Activated CD4-positive, alpha-beta T cell treated with anti-CD3 and anti-CD28 coated beads, Interleukin-2, amount 50 U/mL, for 16 hours (primary cell): Measurements from ENCODE around the gene RTN4R.

Experiments
- DNase-seq: peaks from one replicate; pipeline ENCODE4 v3.0.0-alpha.2; 2020

RTN4R gene

GRCh38 chr22:20240900-20241299 lies 27.2 kb downstream of the RTN4R start:
- no peak for DNase-seq

- DNase-seq: no peak
These were observed 27.7 kb downstream of the RTN4R start for GRCh38 chr22:20240447-20240764.

DNA sequence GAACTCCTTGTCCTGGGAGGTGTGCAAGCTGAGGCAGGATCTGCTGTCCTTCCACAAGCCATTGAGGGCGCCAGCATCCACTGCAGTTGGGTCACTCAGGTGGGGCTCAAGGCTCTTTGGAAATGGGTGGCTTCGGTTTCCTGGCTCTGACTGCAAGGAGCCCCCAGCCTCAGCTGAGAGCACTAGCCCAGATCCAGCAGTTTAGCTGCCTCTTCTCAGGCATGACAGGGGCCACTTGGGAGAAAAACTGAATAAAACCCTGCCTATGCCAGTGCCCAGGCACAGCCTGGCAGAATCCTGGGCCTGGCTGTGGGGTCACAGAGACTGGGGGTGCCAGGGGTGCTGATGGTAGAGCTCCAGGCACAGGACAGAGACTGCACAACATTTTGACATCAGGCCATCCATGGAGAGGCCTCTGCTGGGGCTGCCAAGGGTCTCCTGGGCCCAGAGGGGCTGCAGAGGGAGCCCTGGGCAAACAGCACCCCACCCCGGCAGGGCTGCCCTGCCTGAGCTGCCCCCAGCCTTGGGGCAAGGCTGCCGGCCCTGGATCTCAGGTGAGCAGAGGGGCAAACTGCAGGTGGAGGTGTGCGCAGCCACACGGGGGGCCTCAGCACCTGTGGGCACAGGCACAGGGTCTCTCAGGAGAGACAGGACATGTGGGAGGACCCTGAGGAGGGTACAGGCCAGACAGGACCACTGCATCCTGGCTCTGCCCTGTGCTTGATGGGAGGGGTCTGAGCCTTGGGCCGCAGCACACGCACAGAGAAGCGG lies 28.3 kb downstream of the RTN4R start:
- DNase-seq: no peak

DNA sequence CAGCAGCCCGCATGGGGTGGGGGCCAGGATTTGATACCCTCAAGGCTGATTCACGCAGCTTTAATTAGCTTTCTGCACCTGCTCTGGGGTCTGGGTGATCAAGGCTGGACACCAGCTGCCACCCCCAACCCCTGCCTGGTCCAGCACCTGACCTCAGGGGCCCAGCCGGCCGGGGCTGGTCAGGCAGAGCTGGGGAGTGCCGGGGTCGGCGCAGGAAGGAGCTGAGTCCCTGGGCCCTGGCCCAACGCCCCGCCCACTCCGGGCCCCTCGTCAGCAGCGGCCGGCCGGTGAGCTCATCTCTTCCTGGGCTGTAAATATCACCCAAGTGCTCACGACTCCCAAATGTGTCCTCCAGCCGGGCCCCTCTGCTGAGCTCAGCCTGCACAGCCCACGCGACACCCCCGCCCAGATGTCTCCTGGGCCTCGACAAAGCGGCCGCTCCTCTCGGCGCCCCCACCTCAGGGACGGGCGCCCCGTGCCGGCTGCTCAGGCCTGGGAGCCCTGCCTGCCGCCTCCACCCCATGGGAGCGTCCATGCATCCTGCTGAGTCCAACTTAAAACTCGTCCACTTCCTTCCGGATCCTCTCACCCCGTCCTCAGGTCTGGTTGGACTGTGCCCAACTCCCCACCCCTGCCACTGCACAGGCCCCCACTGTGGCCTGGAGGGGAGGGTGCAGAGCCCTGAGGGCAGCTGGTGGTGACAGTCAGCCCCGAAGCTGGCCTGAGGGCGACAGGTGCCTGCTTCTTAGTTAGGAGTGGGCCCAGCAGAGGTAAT lies 29.0 kb downstream of the RTN4R start:
- DNase-seq: no peak

- DNase-seq: peak; percentile 62
These were observed 29.6 kb downstream of the RTN4R start for GRCh38 chr22:20238536-20238900.

GRCh38 chr22:20237480-20238440 lies 30.4 kb downstream of the RTN4R start:
- DNase-seq: no peak

DNA sequence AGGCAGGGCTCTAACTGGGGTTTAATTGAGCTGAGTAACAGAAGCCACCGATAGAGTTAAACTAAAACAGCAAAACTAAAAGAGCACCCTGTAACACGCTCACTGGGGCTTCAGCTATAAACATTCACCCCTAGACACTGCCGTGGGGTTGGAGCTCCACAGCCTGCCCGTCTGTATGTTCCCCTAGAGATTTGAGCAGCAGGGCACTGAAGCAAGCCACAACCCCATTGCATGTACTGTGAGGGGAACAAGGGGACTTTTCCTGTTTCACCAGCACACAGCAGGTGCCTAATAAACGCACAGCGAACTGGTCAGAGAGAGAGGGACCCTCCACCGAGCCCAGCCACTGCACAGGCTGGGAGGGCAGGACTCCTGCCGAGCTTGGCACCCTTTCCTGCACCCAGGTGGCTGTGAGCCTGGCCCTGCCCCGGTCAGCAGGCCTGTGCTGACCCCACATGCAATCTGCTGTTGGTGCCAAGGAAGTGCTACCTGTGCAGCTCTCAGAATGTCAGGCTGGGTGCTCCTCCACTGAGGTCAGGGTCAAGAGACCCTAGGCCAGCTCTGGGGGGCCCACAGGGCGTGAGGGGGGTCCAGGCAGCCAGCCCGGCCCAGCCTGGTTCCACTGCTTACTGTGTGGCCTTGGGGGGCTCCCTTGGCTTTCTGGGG lies 31.9 kb downstream of the RTN4R start:
- no peak for DNase-seq

GRCh38 chr22:20235389-20235991 lies 32.6 kb downstream of the RTN4R start:
- no peak for DNase-seq

DNA sequence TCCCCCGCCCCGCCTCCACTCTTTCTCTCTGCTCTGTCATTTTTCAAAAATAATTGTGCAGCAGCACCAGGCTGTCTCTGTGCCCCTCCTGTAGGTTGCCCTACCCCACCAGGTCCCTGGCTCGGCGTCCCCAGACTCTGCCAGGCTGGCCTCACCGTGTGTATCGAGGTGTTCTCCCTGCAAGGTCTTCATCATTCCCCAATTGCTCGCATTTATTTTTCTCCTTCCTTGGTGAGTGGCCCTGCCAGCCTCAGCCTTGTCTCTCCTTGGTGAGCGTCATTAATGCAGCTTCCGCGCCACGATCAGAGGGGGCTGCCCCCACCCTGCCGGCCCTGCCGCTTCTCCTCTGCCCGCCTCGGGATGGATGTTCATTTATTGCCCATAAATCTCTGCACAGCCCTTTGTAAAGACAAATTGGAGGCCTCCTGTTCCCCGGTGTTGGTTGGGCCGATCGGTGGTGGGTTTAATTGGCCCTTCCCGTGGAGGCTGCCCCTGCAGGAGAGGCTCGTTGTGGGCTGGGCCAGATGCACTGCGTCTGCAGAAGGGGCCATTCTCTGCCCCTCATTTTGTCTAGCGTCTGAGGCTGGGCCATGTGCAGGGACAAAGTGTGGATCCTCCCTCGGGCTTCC lies 33.2 kb downstream of the RTN4R start:
- DNase-seq: no peak

DNA sequence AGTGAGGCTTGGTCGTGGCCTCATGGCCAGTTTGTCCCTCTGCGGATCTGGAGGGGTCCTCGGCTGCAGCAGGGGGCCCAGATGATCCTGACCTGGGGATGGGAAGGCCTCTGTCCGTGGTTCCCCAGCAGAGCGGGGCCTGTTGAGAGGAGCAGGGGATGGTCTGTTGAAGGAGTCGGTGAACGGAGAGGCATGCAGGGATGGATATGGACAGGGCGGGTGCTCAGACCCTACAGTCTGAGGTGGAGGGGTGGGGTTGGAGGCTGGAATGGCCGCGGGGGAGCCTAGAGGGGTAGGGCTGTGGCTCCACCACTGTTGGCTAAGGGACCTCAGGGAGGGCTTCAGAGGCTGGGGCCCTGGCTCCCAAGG lies 33.8 kb downstream of the RTN4R start:
- no peak for DNase-seq

DNA sequence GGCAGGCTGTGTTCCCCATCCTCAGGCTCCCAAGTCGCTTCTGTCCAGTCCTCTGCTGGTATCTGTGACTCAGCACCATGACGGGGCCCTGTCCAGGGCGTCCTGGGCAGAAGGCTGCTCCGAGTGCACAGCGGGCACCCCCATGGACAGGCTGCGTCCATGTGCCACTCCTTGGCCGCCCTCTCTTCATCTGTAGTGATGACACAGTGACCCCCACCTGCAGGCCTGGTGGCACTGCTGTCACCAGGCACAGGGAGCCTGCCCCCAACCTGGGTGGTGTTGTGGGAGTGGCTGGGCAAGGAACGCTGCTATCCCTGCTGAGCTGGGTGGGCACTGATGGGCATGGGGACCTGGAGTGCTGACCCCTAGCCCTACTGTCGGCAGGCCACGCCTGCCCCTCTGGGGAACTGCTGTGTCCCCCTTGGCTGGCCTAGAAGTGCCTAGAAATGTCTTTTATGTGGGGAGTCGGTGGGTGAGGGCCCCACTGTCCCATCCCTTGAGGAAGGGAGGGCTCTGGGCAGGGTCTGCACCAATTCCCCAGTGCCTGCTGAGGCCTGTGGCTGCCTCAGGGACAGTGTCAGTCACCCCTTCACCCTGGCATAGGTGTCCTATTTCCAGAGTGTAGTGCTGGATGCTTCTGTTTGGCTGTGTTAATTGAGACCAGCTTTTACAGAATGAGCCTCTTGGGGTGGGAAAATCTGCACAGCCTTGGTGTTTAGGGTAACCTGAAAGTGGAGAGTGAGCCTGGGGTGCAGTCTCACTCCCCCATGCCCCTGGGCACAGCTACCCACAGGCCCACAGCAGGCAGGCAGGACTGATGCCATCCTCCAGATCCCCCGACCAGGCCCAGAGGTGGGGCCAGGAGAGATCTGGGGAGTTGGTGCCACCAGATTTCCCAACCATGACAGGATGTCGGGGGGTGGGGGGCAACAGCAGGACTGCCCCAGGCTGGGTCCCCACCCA lies 34.5 kb downstream of the RTN4R start:
- no peak for DNase-seq

GRCh38 chr22:20232781-20233180 lies 35.3 kb downstream of the RTN4R start:
- no peak for DNase-seq

DNA sequence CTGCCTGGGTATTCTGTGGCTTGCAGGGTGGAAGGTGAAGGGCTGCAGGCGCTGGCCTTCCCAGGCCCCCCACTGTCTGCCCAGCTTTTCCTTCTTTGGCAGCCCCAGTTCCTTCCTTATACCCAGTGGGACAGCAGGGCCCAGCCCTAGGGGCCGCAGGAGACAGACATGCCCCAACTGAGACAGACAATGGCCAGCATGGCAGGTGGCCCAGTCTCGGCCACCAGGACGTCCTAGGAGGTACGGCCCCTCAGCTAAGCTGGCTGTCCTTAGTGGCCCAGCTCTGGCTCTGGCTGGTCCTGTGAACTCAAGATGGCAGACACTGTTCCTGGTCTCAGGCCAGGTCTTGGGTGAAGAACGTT lies 35.9 kb downstream of the RTN4R start:
- DNase-seq: no peak

DNA sequence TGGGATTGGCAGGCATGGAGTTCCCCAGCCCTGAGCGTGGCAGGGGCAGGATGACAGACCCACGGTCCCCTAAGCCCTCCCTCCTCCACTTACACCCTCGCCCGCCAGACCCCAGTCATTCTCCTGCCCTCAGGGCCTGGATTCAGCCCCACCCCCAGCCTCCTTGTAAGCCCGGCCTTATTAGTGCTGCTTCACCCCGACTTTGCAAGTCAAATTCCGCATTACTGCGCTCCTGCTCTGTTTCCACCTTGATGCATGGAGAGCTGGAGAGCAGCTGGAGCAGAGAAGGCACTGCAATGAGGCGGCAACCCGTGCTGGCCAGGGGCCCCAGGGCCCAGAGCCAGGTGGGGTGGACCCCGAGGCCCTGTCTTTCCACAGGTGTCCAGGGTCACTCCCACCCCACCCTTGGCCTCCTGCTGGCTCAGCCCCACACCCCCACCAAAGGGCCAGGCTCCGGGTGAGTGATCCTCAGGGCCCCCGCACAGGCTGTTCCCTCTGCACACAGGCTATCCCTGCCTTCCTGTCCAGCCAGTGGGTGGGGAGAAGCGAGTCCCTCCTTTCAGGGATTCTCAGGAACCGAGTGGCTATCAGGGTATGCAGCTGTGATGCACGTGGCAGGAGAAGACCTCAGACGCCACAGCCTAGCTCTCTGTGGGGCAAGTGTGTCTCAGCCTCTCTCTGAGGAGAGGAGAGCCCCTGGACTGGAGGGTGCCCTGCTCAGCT lies 36.4 kb downstream of the RTN4R start:
- no peak for DNase-seq

- DNase-seq: no peak
These were observed 37.2 kb downstream of the RTN4R start for GRCh38 chr22:20230777-20231420.

GRCh38 chr22:20229916-20230775 lies 38.0 kb downstream of the RTN4R start:
- no peak for DNase-seq

- no peak for DNase-seq
These were observed 39.2 kb downstream of the RTN4R start for GRCh38 chr22:20228939-20229272.

DNA sequence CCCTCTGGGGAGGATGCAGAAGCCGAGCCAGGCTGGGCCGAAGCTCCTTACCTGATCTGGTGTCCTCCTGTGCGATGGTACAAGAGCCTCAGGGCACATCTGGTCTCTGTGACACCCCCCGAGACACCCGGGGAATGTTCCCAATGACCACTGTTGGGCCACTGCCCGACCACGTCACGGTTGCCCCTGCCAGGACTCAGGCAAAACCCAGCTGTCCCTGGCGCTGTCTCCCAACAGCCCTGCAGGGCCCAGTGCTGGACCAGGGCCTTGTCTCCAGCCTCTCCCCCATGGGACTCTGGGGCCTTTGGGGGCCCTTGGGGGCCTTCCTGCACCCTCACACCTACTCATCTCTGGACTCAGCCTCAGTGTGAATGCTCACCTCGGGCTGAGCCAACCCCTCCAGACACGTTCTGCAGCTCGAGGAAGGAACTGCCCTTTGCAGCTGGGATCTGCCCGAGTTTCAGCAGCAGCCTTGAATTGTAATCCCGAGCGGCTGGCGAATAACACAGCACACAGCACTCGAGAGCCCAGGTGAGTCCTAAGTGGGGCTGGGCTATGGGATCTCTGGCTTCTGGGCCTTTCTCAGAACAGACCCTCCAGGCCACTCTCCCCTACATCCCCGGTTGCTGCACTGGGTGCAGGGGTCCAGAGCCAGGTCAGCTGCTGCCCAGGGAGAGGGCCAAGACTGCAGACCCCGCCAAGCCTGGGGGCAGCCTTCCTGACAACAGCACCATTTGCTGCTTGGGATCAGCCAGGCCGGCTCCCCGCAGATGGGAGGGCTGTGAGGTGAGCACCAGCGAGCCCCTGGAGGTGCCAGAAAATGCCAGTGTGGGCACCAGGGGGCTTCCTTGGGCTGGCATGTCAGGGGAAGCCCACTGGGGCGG lies 39.8 kb downstream of the RTN4R start:
- no peak for DNase-seq
